ENCODE data around the gene CHAC1.

CHAC1 gene

GRCh38 chr15:40914013-40914412 is 39.3 kb upstream of the CHAC1 start:
- H3K36me3 ChIP-seq (ENCODE audit: insufficient read depth, low read length) = no peaks in the 10 kb centered on the region
- no peaks in the 10 kb centered on the region for H3K9me2 ChIP-seq (ENCODE audit: low read depth, low read length)
- TF ChIP-seq EZH2 (IDR thresholded peaks at IDR 0.05; ENCODE audit: borderline replicate concordance, low read length) (no peak), CTCF (IDR thresholded peaks at IDR 0.05; ENCODE audit: low read length) (no peak)
- H3K27me3 ChIP-seq (ENCODE audit: insufficient read depth, low read length) = no peaks in the 10 kb centered on the region
- H3K4me3 ChIP-seq (ENCODE audit: low read depth, low read length, poor library complexity, severe bottlenecking) = no peak overlapping the region
- no peak overlapping the region for H3K4me2 ChIP-seq (ENCODE audit: low read length)
- H4K20me1 ChIP-seq (ENCODE audit: insufficient read depth, low read length) = no peaks in the 10 kb centered on the region
- H3K9me3 ChIP-seq (ENCODE audit: low read length) = no peaks in the 10 kb centered on the region
- H3K79me2 ChIP-seq (ENCODE audit: insufficient read depth, low read length) = no peaks in the 10 kb centered on the region
- H3K9ac ChIP-seq (ENCODE audit: low read length) = no peak overlapping the region
- H3K27ac ChIP-seq (ENCODE audit: low read depth, low read length, poor library complexity, severe bottlenecking) = no peak overlapping the region
- H2AFZ ChIP-seq (ENCODE audit: low read length) = no peak overlapping the region
- H3K4me1 ChIP-seq (ENCODE audit: insufficient read depth, low read length, severe bottlenecking) = no peaks in the 10 kb centered on the region
- H3F3A ChIP-seq (ENCODE audit: insufficient read depth, low read length) = no peaks in the 10 kb centered on the region

- no peaks in the 10 kb centered on the region for H3K9me3 ChIP-seq (ENCODE audit: low read length)
- no peak for TF ChIP-seq EZH2 (IDR thresholded peaks at IDR 0.05; ENCODE audit: borderline replicate concordance, low read length)
- peak; percentile 83 for TF ChIP-seq CTCF (IDR thresholded peaks at IDR 0.05; ENCODE audit: low read length)
- H3K9ac ChIP-seq (ENCODE audit: low read length) = no peak overlapping the region
- no peaks in the 10 kb centered on the region for H3K79me2 ChIP-seq (ENCODE audit: insufficient read depth, low read length)
- no peaks in the 10 kb centered on the region for H3K4me1 ChIP-seq (ENCODE audit: insufficient read depth, low read length, severe bottlenecking)
- H4K20me1 ChIP-seq (ENCODE audit: insufficient read depth, low read length) = no peaks in the 10 kb centered on the region
- no peak overlapping the region for H3K27ac ChIP-seq (ENCODE audit: low read depth, low read length, poor library complexity, severe bottlenecking)
- H3K9me2 ChIP-seq (ENCODE audit: low read depth, low read length) = no peaks in the 10 kb centered on the region
- H2AFZ ChIP-seq (ENCODE audit: low read length) = no peak overlapping the region
- H3K4me3 ChIP-seq (ENCODE audit: low read depth, low read length, poor library complexity, severe bottlenecking) = no peak overlapping the region
- no peaks in the 10 kb centered on the region for H3F3A ChIP-seq (ENCODE audit: insufficient read depth, low read length)
- no peaks in the 10 kb centered on the region for H3K36me3 ChIP-seq (ENCODE audit: insufficient read depth, low read length)
- H3K4me2 ChIP-seq (ENCODE audit: low read length) = no peak overlapping the region
- no peaks in the 10 kb centered on the region for H3K27me3 ChIP-seq (ENCODE audit: insufficient read depth, low read length)
Observed at GRCh38 chr15:40914486-40914885, 38.8 kb upstream of the CHAC1 start.

GRCh38 chr15:40915116-40915661 is 38.1 kb upstream of the CHAC1 start:
- no peaks in the 10 kb centered on the region for H3K9me3 ChIP-seq (ENCODE audit: low read length)
- no peaks in the 10 kb centered on the region for H3K79me2 ChIP-seq (ENCODE audit: insufficient read depth, low read length)
- no peaks in the 10 kb centered on the region for H3F3A ChIP-seq (ENCODE audit: insufficient read depth, low read length)
- H3K4me3 ChIP-seq (ENCODE audit: low read depth, low read length, poor library complexity, severe bottlenecking) = no peak overlapping the region
- no peak overlapping the region for H2AFZ ChIP-seq (ENCODE audit: low read length)
- H3K4me1 ChIP-seq (ENCODE audit: insufficient read depth, low read length, severe bottlenecking) = no peaks in the 10 kb centered on the region
- H4K20me1 ChIP-seq (ENCODE audit: insufficient read depth, low read length) = no peaks in the 10 kb centered on the region
- no peaks in the 10 kb centered on the region for H3K9me2 ChIP-seq (ENCODE audit: low read depth, low read length)
- no peaks in the 10 kb centered on the region for H3K27me3 ChIP-seq (ENCODE audit: insufficient read depth, low read length)
- TF ChIP-seq EZH2 (IDR thresholded peaks at IDR 0.05; ENCODE audit: borderline replicate concordance, low read length) = no peak
- no peak for TF ChIP-seq CTCF (IDR thresholded peaks at IDR 0.05; ENCODE audit: low read length)
- H3K9ac ChIP-seq (ENCODE audit: low read length) = no peak overlapping the region
- no peak overlapping the region for H3K27ac ChIP-seq (ENCODE audit: low read depth, low read length, poor library complexity, severe bottlenecking)
- H3K4me2 ChIP-seq (ENCODE audit: low read length) = no peak overlapping the region
- no peaks in the 10 kb centered on the region for H3K36me3 ChIP-seq (ENCODE audit: insufficient read depth, low read length)
